GM18508 (cell line): ENCODE measurements around the gene EHD1.

Experiments used
- ATAC-seq: cut with Tn5 transposase; IDR thresholded peaks from one replicate; pipeline ENCODE4 v1.9.1; 2021; ENCODE audit warnings: moderate number of reproducible peaks; ENCODE audit not compliant: insufficient read depth, unreplicated experiment

Gene EHD1

DNA sequence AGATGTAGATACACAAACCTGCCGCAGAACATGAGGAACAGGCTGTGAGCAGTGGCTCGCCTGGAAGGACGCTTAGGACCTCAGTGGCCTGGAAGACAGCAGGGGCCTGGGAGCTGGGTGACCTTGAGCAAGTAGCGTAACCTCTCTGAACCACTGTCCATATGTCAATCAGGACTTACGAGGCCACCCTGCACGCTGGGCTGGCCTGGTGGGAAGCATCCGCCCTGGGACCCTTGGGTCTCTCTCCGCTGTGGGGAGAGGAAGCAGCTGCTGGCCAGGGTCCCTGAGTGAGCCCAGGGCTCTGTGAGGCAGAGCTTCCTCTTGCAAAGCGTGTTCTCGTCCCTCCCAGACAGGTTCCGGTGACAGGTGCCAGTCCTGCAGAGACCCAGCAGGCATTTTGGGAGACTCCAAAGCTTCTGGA lies 14.0 kb upstream of the EHD1 start:
- no peak for ATAC-seq

- no peak for ATAC-seq
Measured at GRCh38 chr11:64891880-64892279, 13.5 kb upstream of the EHD1 start.

- ATAC-seq: no peak
Measured at GRCh38 chr11:64891215-64891848, 12.9 kb upstream of the EHD1 start.

- no peak for ATAC-seq
Measured at GRCh38 chr11:64890522-64890939, 12.1 kb upstream of the EHD1 start.

- ATAC-seq: no peak
Measured at GRCh38 chr11:64888729-64889511, 10.5 kb upstream of the EHD1 start.

DNA sequence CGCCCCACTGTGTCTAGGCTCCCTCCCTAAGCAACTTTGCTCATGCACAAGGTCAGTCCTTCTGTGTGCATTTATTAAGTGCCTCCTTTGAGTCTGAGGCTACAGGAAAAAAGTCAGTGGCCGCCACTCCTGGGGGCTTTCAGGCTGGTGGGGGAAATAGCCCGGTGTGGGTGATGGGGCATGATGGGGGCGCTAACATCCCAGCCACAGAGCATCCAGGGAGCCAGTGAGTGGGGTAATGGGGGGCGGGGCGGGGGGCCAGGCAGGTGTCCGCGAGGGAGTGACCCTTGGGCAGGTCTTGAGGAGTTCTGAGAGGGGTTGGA lies 9.9 kb upstream of the EHD1 start:
- ATAC-seq: no peak

DNA sequence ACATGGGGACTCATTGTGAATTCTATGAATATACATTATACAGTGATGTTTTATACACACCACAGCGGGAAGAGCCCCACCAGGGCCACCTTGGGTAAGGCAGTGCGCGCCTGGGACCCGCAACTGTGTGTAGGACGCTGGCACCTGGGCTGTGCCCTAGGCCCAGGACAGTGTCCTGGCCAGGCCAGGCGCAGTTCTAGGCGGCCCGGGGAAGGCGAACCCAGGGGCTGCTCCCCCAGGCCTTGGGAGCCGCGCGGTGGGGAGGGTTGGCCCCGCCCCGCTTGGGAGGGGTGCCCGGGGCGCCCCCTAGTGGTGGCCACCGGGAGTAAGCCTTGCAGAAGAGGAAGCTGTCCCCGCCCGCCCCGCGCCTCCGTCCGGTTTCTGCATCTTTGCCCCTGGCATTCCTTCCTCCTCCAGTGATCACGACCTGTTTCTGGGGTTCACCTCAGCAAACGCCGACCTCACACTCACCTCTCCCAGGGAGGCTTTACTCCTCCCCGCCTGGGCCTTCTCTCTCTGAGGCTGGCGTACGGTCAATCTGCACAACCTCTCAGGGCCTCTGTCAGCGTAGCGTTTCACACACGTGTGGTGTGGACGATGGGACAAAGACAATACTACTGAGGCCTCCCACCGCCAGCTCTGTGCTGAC lies 9.5 kb upstream of the EHD1 start:
- ATAC-seq: no peak

- ATAC-seq: no peak
Measured at GRCh38 chr11:64887234-64887756, 8.9 kb upstream of the EHD1 start.

GRCh38 chr11:64885367-64886286 lies 7.2 kb upstream of the EHD1 start:
- ATAC-seq: no peak

- no peak for ATAC-seq
Measured at GRCh38 chr11:64884019-64884418, 5.6 kb upstream of the EHD1 start.

DNA sequence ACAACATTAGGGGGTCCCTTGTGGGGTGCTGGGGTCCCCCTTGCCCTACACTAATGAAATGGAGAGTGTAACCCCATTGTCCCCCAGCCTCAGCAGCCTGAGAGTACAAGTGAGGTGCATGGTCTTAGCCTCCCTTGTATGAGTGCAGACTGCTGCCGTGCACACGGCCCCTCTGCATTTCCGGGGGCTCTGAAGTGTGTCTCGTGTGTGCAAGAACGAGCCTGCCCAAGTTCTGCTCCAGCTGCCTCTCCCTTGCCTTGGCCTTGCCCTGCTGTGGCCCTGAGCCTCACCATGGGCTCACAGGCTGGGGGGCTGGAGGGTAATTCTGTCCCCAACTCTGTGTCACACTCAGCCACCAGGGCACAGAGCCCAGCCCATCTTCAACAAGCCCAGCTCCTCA lies 5.2 kb upstream of the EHD1 start:
- ATAC-seq: no peak

- no peak for ATAC-seq
Measured at GRCh38 chr11:64882243-64882642, 3.8 kb upstream of the EHD1 start.

DNA sequence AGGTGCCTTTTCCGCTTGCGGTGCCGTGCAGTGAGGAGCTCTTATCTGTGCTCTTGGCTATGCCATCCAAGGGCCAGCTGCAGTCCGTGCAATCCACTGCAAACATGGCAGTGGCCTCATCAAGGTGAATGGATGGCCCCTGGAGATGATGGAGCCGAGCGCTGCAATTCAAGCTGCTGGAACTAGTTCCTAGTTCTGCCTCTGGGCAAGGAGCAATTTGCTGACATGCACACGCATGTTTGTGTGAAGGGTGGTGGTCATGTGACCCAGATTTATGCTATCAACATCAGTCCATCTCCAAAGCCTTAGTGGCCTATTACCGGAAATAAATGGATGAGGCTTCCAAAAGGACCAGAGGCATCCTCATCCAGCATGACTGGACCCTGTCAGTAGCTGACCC lies 3.1 kb upstream of the EHD1 start:
- no peak for ATAC-seq

DNA sequence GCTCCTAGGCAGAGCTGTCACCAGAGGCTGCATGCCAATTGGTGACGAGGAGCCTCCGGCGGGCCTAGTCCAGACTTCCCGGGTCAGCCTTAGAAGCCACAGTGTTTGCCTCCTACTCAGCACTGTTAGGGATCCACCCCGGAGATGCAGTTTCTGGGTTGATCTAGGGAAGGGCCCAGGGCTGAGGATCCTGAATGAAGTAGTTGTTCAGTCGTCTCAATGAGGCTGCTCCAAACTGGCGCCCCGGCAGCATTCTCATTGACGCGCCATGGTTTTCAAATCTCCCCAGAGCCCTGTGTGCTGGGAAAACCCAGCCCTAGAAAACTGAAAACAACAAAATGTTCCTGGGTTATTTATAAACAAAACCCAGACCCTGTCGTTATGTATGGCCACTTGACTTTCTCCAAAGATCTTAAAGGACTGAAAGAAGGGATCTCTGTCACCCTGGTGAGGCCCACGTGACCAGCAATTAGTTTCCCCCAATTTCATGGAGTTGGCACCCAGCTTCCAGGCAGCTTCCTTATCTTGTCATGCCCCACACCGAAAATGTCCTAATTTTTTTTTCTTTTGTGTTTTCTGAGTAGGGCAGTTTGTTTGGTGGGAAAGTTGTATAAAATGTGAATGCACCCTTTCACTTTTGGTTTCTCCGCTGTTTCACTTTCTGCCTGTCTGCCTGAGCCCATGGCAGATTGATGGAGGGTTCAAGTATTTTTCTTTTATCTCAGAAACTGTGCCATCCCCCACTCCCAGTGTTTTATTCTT lies 2.0 kb upstream of the EHD1 start:
- no peak for ATAC-seq

GRCh38 chr11:64879244-64879900 lies 951 bp upstream of the EHD1 start:
- no peak for ATAC-seq

GRCh38 chr11:64878223-64878493 lies 263 bp downstream of the EHD1 start:
- no peak for ATAC-seq

DNA sequence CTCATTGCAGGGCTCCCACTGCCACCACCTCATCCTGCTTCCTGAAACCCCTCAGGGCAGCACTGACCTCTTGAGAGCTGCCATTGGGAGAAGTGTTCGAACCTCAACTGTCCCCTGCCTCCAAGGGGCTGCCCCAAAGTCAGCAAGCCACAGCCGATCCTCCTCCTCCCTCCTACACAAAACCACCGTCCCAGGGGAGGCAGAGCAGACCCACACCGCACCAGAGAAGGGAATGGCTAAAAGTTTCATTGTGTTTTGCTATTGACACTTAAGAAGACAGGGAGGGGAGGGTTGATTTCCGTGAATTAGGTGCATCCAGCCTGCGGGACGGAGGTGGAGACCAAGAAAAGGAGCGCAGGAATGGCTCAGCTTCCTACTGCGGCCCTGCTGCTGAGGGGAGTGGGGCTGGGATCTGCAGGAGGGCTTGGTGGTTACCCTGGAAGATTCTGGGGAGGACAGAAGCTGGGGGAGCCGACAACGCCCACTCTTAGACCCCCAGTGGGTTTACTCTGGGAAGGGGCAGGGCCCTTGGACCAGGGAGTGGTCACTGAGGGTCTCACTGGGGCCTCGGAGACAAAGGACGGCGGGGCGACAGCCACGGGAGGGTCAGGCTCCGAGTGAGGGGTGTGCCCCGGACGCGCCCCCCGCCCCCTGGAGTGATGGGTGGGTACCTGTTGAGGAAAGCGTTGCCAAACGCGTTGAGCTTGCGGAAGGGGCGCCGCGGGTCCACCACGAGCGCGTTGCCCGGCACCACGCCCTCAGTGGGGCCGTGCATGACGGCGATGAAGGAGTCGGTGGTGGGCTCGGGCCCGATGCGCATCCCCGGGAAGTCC lies 815 bp downstream of the EHD1 start:
- ATAC-seq: no peak

DNA sequence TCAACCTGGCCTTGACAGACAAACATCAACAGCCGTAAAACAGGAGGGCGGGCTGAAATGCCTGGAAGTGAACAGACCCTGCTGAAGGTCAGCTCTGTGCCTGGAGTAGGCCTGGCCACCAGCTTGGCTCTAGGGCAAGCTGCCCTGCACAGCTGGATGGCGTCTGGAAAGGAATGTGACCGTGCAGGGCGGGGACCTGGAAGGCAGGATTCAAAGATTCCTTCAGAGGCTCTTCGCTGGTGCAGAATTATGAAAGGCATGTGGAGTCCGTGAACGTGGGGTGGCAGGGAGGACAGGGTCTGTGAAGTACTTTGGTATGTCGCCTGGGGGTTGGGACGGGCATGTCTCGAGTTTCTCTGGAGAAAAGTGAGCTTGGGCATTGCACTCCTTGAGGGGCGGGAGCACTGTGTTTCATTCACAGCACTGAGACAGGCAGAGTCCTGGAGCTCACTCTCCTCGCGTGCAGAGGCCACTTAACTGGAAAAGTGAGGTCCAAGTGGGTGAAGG lies 1.5 kb downstream of the EHD1 start:
- no peak for ATAC-seq
